ENCODE measurements around the gene KIF5A.

- TF ChIP-seq TAF1 (IDR thresholded peaks at IDR 0.05; ENCODE audit: low read depth, low read length) (no peak), POLR2A (IDR thresholded peaks at IDR 0.05; ENCODE audit: low read depth, low read length) (no peak)
Measured at GRCh38 chr12:57528176-57528575, 21.7 kb upstream of the KIF5A start.
